CD4-positive, alpha-beta T cell (primary cell): ENCODE data around the gene SH3RF3. TPM values are rescaled to one million over a fixed set of nuclear protein-coding genes. Genes with fewer than 3 reads are reported as not detected.
"Not testable (repeated sequence)": the region's sequence is repeated elsewhere in the genome, so short reads cannot be mapped to it uniquely, and the experiment has no call there.

Experiments
- ATAC-seq: fragments of 200-7000 bp; cut with Tn5 transposase; one replicate; pipeline ENCODE4 v1.10.0; 2022; ENCODE audit warnings: mild to moderate bottlenecking; ENCODE audit not compliant: poor library complexity
- CTCF ChIA-PET: fragments of 350-600 bp; sonication (Branson Sonifier 250); formaldehyde crosslinking; loops from one replicate; lab custom pipeline; 2021; ENCODE audit warnings: antibody characterized with exemption, inconsistent platforms; lab: Charles Lee
- POLR2A ChIA-PET: fragments of 350-600 bp; sonication (Branson Sonifier 250); formaldehyde crosslinking; loops from one replicate; lab custom pipeline; 2021; ENCODE audit warnings: antibody characterized with exemption, inconsistent platforms; lab: Charles Lee
- DNase-seq, 14 experiments: peaks; one replicate each; pipeline ENCODE4 v3.0.0-alpha.2; 2013 to 2020; ENCODE audit warnings: mixed read lengths in 2 of 14
- H3K27ac ChIP-seq, 2 donors: one replicate each; pipeline versions ENCODE4 v1.5.1 to v1.7.0; 2013; ENCODE audit warnings: low read length in 2 of 2, low read depth in 1 of 2, mild to moderate bottlenecking in 1 of 2
- H3K27me3 ChIP-seq, 2 experiments: 1 replicate in 1 of 2; 2 replicates in 1 of 2; pipeline versions ENCODE4 v1.6.1 to v1.7.0; 2013; ENCODE audit warnings: low read length in 2 of 2, control low read depth in 1 of 2, mild to moderate bottlenecking in 1 of 2, moderate library complexity in 1 of 2; ENCODE audit not compliant: insufficient read depth in 2 of 2, control insufficient read depth in 1 of 2
- H3K36me3 ChIP-seq: one replicate; pipeline ENCODE4 v1.6.1; 2013; ENCODE audit warnings: low read length, control low read depth; ENCODE audit not compliant: insufficient read depth
- H3K4me1 ChIP-seq: one replicate; pipeline ENCODE4 v1.6.1; 2013; ENCODE audit warnings: low read length, control low read depth; ENCODE audit not compliant: insufficient read depth
- H3K4me3 ChIP-seq: one replicate; pipeline ENCODE4 v1.5.1; 2013; ENCODE audit warnings: mild to moderate bottlenecking, low read length, moderate library complexity
- H3K9me3 ChIP-seq, 2 experiments: 1 replicate in 1 of 2; 2 replicates in 1 of 2; pipeline versions ENCODE4 v1.6.1 to v1.7.0; 2013; ENCODE audit warnings: low read length in 2 of 2, mild to moderate bottlenecking in 2 of 2, control low read depth in 1 of 2, moderate library complexity in 1 of 2; ENCODE audit not compliant: control insufficient read depth in 1 of 2, insufficient read depth in 1 of 2
- H3K27ac Mint-ChIP-seq: one replicate; pipeline ENCODE4 v1.8.0; 2020; ENCODE audit warnings: mixed read lengths
- H3K27me3 Mint-ChIP-seq: one replicate; pipeline ENCODE4 v1.8.0; 2021; ENCODE audit warnings: mixed read lengths
- H3K36me3 Mint-ChIP-seq: one replicate; pipeline ENCODE4 v1.8.0; 2021; ENCODE audit warnings: low read depth, mixed read lengths
- H3K4me1 Mint-ChIP-seq: one replicate; pipeline ENCODE4 v1.8.0; 2021; ENCODE audit warnings: low read depth, mixed read lengths
- H3K4me3 Mint-ChIP-seq: one replicate; pipeline ENCODE4 v1.8.0; 2020; ENCODE audit warnings: mild to moderate bottlenecking, mixed read lengths
- H3K9me3 Mint-ChIP-seq: one replicate; pipeline ENCODE4 v1.8.0; 2020; ENCODE audit warnings: mixed read lengths
- intact Hi-C, 2 experiments: fragments of 100-400 bp; cut with DNase I in 1 of 2; cut with micrococcal nuclease in 1 of 2; formaldehyde crosslinking; loops; one replicate each; pipeline versions ENCODE4 v1.15.1 to v1.9.0; 2023 to 2025; cut with DNase I, micrococcal nuclease
- total RNA-seq, 174 experiments: library from RNA in 2 of 174; stranded (reverse) in 2 of 174; gene quantifications; one replicate each; pipeline ENCODE4 v1.2.3 and lab custom pipeline; 2021 to 2026
- TF ChIP-seq, protein P1 (sequence below): fragments of 200-600 bp; IDR thresholded peaks from one replicate; pipeline ENCODE4 v1.8.0; 2022; ENCODE audit warnings: antibody characterized with exemption, mild to moderate bottlenecking

The SH3RF3 gene
- total RNA-seq, 2 experiments from 2014 or later = 5.2 to 5.9 TPM

DNA sequence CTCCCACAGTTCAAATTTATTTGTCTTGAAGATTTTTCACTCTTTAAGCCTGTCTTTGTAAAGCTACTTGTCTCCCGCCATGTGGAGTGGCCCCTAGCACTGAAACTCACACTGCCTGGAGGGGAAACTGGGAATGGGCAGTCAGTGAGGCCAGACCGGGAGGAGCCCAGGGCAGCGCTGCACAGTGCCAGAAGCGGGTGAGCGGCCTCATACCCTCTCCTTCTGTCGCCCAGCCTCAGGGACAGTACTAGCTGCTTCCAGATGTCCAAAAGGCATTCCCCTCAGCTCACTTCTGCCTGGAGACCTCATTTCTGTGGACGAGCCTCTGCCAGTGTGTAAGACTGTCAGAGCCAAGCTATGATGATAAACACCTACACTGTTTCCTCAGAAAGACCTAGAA lies 404.8 kb downstream of the SH3RF3 start:
- Histone ChIP-seq H3K27ac (no peak overlapping the region), H3K36me3 (no peaks in the 10 kb centered on the region), H3K4me1 (no peaks in the 10 kb centered on the region), H3K9me3 (no peaks in the 10 kb centered on the region), H3K4me3 (no peak overlapping the region), H3K27me3 (peaks cover 0 to 3% of the 10 kb centered on the region in 2 experiments)
- DNase-seq = no peak
- ATAC-seq = no peak
- intact Hi-C loops = no loop called here
- POLR2A ChIA-PET = no interaction called here
- no peak overlapping the region for H3K4me3 Mint-ChIP-seq
- peaks cover 20% of the 10 kb centered on the region for H3K27me3 Mint-ChIP-seq
- no peak overlapping the region for H3K27ac Mint-ChIP-seq
- H3K9me3 Mint-ChIP-seq = no peaks in the 10 kb centered on the region
- CTCF ChIA-PET = interaction anchor here (1.6 to 1.7 kb wide), 2 partner anchors 12 to 24 kb away, joined by 4 to 6 read pairs; no protein-coding TSS in a partner anchor
- H3K4me1 Mint-ChIP-seq = no peaks in the 10 kb centered on the region
- no peaks in the 10 kb centered on the region for H3K36me3 Mint-ChIP-seq
- TF ChIP-seq, protein P1, sequence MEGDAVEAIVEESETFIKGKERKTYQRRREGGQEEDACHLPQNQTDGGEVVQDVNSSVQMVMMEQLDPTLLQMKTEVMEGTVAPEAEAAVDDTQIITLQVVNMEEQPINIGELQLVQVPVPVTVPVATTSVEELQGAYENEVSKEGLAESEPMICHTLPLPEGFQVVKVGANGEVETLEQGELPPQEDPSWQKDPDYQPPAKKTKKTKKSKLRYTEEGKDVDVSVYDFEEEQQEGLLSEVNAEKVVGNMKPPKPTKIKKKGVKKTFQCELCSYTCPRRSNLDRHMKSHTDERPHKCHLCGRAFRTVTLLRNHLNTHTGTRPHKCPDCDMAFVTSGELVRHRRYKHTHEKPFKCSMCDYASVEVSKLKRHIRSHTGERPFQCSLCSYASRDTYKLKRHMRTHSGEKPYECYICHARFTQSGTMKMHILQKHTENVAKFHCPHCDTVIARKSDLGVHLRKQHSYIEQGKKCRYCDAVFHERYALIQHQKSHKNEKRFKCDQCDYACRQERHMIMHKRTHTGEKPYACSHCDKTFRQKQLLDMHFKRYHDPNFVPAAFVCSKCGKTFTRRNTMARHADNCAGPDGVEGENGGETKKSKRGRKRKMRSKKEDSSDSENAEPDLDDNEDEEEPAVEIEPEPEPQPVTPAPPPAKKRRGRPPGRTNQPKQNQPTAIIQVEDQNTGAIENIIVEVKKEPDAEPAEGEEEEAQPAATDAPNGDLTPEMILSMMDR = no peak

DNA sequence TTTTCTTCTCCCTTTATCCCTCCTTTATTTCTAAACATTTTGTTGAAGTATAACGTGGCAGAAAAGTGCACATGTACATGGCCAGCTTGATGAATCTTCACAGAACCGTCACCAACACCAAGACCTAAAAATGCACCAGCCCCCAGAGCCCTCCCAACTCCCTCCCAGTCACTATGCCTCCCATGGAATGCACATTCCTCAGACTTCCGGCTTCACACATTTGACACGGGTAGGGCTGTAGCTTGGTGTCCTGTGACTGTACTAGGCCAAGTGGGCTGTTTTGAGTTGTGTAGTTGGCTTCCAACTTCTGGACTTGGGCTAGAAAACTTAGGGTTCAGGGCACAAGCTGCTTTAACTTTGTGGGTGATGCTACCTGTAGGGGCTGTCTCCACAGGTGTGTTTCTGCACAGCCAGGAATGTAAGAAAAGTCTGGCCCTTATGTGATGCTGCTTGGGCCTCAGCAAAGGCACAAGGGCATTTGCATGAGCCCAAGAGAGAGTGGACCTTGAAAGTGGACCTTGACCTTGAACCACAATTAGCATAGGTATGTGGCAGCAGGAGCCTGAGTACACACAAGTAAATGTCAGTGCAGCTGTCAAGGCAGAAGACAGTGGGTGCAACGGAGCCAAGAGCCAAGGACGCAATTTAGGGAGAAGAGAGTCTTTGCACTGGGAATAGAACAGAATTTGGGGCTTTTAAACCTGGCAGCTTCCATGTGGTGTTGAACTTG lies 406.4 kb downstream of the SH3RF3 start:
- Histone ChIP-seq H3K4me3 (no peak overlapping the region), H3K27ac (no peak overlapping the region), H3K9me3 (no peaks in the 10 kb centered on the region), H3K4me1 (no peaks in the 10 kb centered on the region), H3K27me3 (peaks cover 0 to 3% of the 10 kb centered on the region in 2 experiments), H3K36me3 (no peaks in the 10 kb centered on the region)
- no peaks in the 10 kb centered on the region for H3K9me3 Mint-ChIP-seq
- H3K4me3 Mint-ChIP-seq = no peak overlapping the region
- no peak overlapping the region for H3K27ac Mint-ChIP-seq
- DNase-seq (no peak), ATAC-seq (no peak)
- CTCF ChIA-PET = interaction anchor here (1.7 kb wide), 1 partner anchor 25 kb away, joined by 4 read pairs; no protein-coding TSS in a partner anchor
- POLR2A ChIA-PET = no interaction called here
- H3K36me3 Mint-ChIP-seq = no peaks in the 10 kb centered on the region
- peaks cover 15% of the 10 kb centered on the region for H3K27me3 Mint-ChIP-seq
- intact Hi-C loops = no loop called here
- TF ChIP-seq, protein P1 = no peak
- H3K4me1 Mint-ChIP-seq = no peaks in the 10 kb centered on the region

DNA sequence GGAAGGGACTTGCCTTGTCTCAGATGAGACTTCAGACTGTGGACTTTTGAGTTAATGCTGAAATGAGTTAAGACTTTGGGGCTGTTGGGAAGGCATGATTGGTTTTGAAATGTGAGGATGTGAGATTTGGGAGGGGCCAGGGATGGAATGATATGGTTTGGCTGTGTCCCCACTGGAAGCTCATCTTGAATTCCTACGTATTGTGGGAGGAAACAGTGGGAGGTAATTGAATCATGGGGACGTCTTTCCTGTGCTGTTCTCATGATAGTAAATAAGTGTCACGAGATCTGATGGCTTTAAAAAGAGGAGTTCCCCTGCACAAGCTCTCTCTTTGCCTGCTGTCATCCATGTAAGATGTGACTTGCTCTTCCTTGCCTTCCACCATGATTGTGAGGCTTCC lies 407.6 kb downstream of the SH3RF3 start:
- DNase-seq, H3K4me3 Mint-ChIP-seq, POLR2A ChIA-PET, ATAC-seq, CTCF ChIA-PET, H3K27ac ChIP-seq, intact Hi-C loops, H3K36me3 ChIP-seq, H3K4me1 Mint-ChIP-seq, H3K27me3 ChIP-seq, H3K4me3 ChIP-seq, H3K9me3 Mint-ChIP-seq, H3K4me1 ChIP-seq, H3K36me3 Mint-ChIP-seq, H3K27ac Mint-ChIP-seq, H3K9me3 ChIP-seq: not testable (repeated sequence)
- peaks cover 19% of the 10 kb centered on the region for H3K27me3 Mint-ChIP-seq
